Measurements from ENCODE around the gene NCKAP5.

NCKAP5 gene

GRCh38 chr2:133439565-133439920 lies 128.7 kb downstream of the NCKAP5 start:
- H3K27ac ChIP-seq (ENCODE audit: low read depth, low read length), result no peak overlapping the region
- no peaks in the 10 kb centered on the region for H3K36me3 ChIP-seq (ENCODE audit: insufficient read depth, low read length)
- no peaks in the 10 kb centered on the region for H3K79me2 ChIP-seq (ENCODE audit: control insufficient read depth, insufficient read depth, low read length, unreplicated experiment)
- no peak overlapping the region for H3K4me3 ChIP-seq (ENCODE audit: low read depth, low read length)
- H3K27me3 ChIP-seq (ENCODE audit: insufficient read depth, low read length), result no peaks in the 10 kb centered on the region
- H2AFZ ChIP-seq (ENCODE audit: low read length, unreplicated experiment), result no peak overlapping the region
- peaks cover 6% of the 10 kb centered on the region for H3K4me1 ChIP-seq (ENCODE audit: control insufficient read depth, insufficient read depth, low read length, unreplicated experiment)

DNA sequence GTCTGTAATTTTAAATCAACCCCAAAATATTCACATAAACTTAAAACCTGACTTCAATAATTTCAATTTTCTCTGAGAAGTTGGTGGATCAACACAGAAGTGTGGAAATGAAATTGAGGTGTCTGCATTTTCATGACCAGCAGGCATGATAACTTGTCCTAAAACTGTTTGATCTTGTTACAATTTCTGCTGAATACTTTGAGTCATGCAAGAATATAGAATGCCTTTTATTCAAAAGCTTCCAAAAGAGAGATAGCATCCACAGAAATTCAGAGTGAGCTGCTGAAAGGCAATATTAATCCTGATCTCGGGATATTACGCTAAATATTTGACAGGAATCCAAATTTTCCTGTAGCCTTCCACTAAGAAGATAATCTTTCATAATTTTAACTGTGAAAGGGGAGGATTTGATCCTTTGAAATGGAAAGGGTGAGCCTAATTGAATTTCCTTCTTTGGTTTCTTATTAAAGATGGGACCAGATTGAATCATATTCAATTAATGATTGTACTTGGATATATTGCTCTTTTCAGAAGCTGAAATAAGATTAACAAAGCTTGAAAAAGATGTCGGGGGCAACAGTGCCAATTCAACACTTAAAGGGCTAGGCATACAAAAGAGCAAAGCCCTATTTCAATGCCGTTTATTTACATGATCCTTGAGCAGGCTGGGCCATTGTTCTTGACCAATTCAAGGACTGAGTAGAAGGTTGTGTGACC lies 129.3 kb downstream of the NCKAP5 start:
- H3K27ac ChIP-seq (ENCODE audit: low read depth, low read length), result no peak overlapping the region
- no peaks in the 10 kb centered on the region for H3K79me2 ChIP-seq (ENCODE audit: control insufficient read depth, insufficient read depth, low read length, unreplicated experiment)
- H3K4me3 ChIP-seq (ENCODE audit: low read depth, low read length), result no peak overlapping the region
- no peaks in the 10 kb centered on the region for H3K27me3 ChIP-seq (ENCODE audit: insufficient read depth, low read length)
- H2AFZ ChIP-seq (ENCODE audit: low read length, unreplicated experiment), result no peak overlapping the region
- H3K4me1 ChIP-seq (ENCODE audit: control insufficient read depth, insufficient read depth, low read length, unreplicated experiment), result peaks cover 12% of the 10 kb centered on the region
- no peaks in the 10 kb centered on the region for H3K36me3 ChIP-seq (ENCODE audit: insufficient read depth, low read length)

- H3K4me1 ChIP-seq (ENCODE audit: control insufficient read depth, insufficient read depth, low read length, unreplicated experiment), result peaks cover 20% of the 10 kb centered on the region
- H3K4me3 ChIP-seq (ENCODE audit: low read depth, low read length), result no peak overlapping the region
- H3K27me3 ChIP-seq (ENCODE audit: insufficient read depth, low read length), result no peaks in the 10 kb centered on the region
- H3K27ac ChIP-seq (ENCODE audit: low read depth, low read length), result no peak overlapping the region
- no peak overlapping the region for H2AFZ ChIP-seq (ENCODE audit: low read length, unreplicated experiment)
- no peaks in the 10 kb centered on the region for H3K36me3 ChIP-seq (ENCODE audit: insufficient read depth, low read length)
- no peaks in the 10 kb centered on the region for H3K79me2 ChIP-seq (ENCODE audit: control insufficient read depth, insufficient read depth, low read length, unreplicated experiment)
Measured at GRCh38 chr2:133438026-133438425, 130.2 kb downstream of the NCKAP5 start.

GRCh38 chr2:133437492-133437891 lies 130.8 kb downstream of the NCKAP5 start:
- no peak overlapping the region for H3K27ac ChIP-seq (ENCODE audit: low read depth, low read length)
- no peak overlapping the region for H2AFZ ChIP-seq (ENCODE audit: low read length, unreplicated experiment)
- no peaks in the 10 kb centered on the region for H3K27me3 ChIP-seq (ENCODE audit: insufficient read depth, low read length)
- no peaks in the 10 kb centered on the region for H3K79me2 ChIP-seq (ENCODE audit: control insufficient read depth, insufficient read depth, low read length, unreplicated experiment)
- H3K4me3 ChIP-seq (ENCODE audit: low read depth, low read length), result no peak overlapping the region
- no peaks in the 10 kb centered on the region for H3K36me3 ChIP-seq (ENCODE audit: insufficient read depth, low read length)
- peaks cover 20% of the 10 kb centered on the region for H3K4me1 ChIP-seq (ENCODE audit: control insufficient read depth, insufficient read depth, low read length, unreplicated experiment)

DNA sequence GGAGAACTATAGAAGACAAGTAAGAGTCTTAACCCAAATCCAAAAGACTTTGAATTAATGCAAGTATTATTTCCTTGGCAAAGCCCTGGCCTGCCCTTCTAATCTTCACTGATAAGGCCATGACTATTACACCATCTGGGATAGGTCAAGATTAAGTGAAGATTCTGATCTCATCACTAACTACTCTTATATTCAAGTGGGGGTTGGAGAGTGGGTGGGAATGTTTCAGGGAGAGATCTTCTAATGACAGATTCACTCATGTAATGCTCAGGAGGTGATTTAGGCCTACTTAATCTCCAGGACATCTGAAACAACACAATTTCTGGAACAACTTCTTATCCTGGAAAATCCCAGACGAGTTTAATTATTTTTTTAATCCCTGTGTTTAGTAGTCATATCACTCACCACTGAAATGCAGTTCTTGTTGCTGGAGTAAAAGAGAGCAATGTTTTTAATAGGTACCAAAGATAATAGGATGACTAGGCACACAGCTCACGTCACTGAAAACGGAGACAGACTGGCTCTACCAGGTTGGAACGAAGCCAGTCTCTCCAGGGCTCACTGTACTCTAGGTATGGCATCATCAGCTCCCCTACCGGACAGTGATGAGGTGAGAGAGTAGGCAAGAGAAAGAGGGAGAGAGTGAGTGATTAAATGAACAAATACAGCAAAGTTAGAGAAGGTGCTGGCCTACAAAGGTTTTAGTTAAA lies 133.1 kb downstream of the NCKAP5 start:
- H3K4me1 ChIP-seq (ENCODE audit: control insufficient read depth, insufficient read depth, low read length, unreplicated experiment), result peaks cover 20% of the 10 kb centered on the region
- no peaks in the 10 kb centered on the region for H3K79me2 ChIP-seq (ENCODE audit: control insufficient read depth, insufficient read depth, low read length, unreplicated experiment)
- H2AFZ ChIP-seq (ENCODE audit: low read length, unreplicated experiment), result peak overlapping the region; percentile 40
- H3K4me3 ChIP-seq (ENCODE audit: low read depth, low read length), result no peak overlapping the region; the same call in 1 of the 2 replicates
- H3K36me3 ChIP-seq (ENCODE audit: insufficient read depth, low read length), result no peaks in the 10 kb centered on the region
- H3K27me3 ChIP-seq (ENCODE audit: insufficient read depth, low read length), result no peaks in the 10 kb centered on the region
- peak overlapping the region; percentile 61 for H3K27ac ChIP-seq (ENCODE audit: low read depth, low read length)

GRCh38 chr2:133433455-133434451 lies 134.5 kb downstream of the NCKAP5 start:
- Histone ChIP-seq H3K4me1 (ENCODE audit: control insufficient read depth, insufficient read depth, low read length, unreplicated experiment) (peaks cover 20% of the 10 kb centered on the region), H3K36me3 (ENCODE audit: insufficient read depth, low read length) (no peaks in the 10 kb centered on the region), H3K27ac (ENCODE audit: low read depth, low read length) (peak overlapping the region; percentile 61), H2AFZ (ENCODE audit: low read length, unreplicated experiment) (no peak overlapping the region), H3K4me3 (ENCODE audit: low read depth, low read length) (no peak overlapping the region), H3K79me2 (ENCODE audit: control insufficient read depth, insufficient read depth, low read length, unreplicated experiment) (no peaks in the 10 kb centered on the region), H3K27me3 (ENCODE audit: insufficient read depth, low read length) (no peaks in the 10 kb centered on the region)

DNA sequence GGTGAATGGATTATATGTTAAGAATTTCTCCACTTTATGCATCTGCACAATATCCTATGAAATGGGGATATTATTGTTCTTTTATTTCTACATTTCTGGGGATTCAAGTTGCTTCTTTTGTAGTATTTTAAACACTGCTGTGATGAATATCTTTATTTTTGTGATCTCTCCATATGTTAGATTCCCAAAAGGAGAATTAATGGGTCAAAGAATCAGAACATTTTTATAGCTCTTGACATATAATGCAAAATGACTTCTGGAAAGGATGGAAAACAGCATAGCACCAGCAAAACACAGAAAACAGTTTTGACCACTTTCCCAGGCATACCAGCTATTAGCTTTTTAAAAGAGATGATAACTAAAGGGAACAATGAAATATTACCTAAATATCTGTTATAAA lies 135.5 kb downstream of the NCKAP5 start:
- Histone ChIP-seq H3K27ac (ENCODE audit: low read depth, low read length) (no peak overlapping the region), H3K4me1 (ENCODE audit: control insufficient read depth, insufficient read depth, low read length, unreplicated experiment) (peaks cover 20% of the 10 kb centered on the region), H3K79me2 (ENCODE audit: control insufficient read depth, insufficient read depth, low read length, unreplicated experiment) (no peaks in the 10 kb centered on the region), H2AFZ (ENCODE audit: low read length, unreplicated experiment) (no peak overlapping the region), H3K4me3 (ENCODE audit: low read depth, low read length) (no peak overlapping the region), H3K27me3 (ENCODE audit: insufficient read depth, low read length) (no peaks in the 10 kb centered on the region), H3K36me3 (ENCODE audit: insufficient read depth, low read length) (no peaks in the 10 kb centered on the region)

- Histone ChIP-seq H3K36me3 (ENCODE audit: insufficient read depth, low read length) (no peaks in the 10 kb centered on the region), H3K4me1 (ENCODE audit: control insufficient read depth, insufficient read depth, low read length, unreplicated experiment) (peaks cover 20% of the 10 kb centered on the region), H3K79me2 (ENCODE audit: control insufficient read depth, insufficient read depth, low read length, unreplicated experiment) (no peaks in the 10 kb centered on the region), H3K27ac (ENCODE audit: low read depth, low read length) (no peak overlapping the region), H3K4me3 (ENCODE audit: low read depth, low read length) (no peak overlapping the region), H2AFZ (ENCODE audit: low read length, unreplicated experiment) (no peak overlapping the region), H3K27me3 (ENCODE audit: insufficient read depth, low read length) (no peaks in the 10 kb centered on the region)
Measured at GRCh38 chr2:133431289-133431688, 137.0 kb downstream of the NCKAP5 start.

GRCh38 chr2:133426791-133427190 lies 141.5 kb downstream of the NCKAP5 start:
- no peak overlapping the region for H3K27ac ChIP-seq (ENCODE audit: low read depth, low read length)

DNA sequence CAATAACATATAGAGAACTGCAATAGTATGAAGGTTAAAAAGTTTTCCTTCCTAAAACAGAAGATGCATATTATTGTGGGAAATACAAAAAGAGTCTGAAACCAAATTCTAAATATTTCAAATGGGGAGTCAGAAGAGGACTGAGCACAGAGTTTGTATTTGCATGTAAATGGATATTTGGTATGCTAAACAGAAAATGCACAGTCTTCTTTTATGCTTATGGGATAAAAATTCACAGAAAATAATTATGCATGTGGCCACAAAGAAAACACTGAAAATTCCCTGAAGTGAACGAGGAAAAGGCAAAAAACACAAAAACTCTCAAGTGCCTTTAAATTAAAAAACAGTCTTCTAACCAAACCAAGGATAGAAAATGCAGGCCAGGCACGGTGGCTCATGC lies 142.7 kb downstream of the NCKAP5 start:
- Histone ChIP-seq H3K27ac (ENCODE audit: low read depth, low read length) (no peak overlapping the region), H3K36me3 (ENCODE audit: insufficient read depth, low read length) (no peaks in the 10 kb centered on the region), H3K4me3 (ENCODE audit: low read depth, low read length) (no peak overlapping the region), H3K79me2 (ENCODE audit: control insufficient read depth, insufficient read depth, low read length, unreplicated experiment) (no peaks in the 10 kb centered on the region), H3K27me3 (ENCODE audit: insufficient read depth, low read length) (no peaks in the 10 kb centered on the region), H3K4me1 (ENCODE audit: control insufficient read depth, insufficient read depth, low read length, unreplicated experiment) (no peaks in the 10 kb centered on the region), H2AFZ (ENCODE audit: low read length, unreplicated experiment) (no peak overlapping the region)

More at GRCh38 chr2:133426791-133427190, 141.5 kb downstream of the NCKAP5 start:
- Histone ChIP-seq H3K4me1 (ENCODE audit: control insufficient read depth, insufficient read depth, low read length, unreplicated experiment) (no peaks in the 10 kb centered on the region), H3K4me3 (ENCODE audit: low read depth, low read length) (no peak overlapping the region), H3K27me3 (ENCODE audit: insufficient read depth, low read length) (no peaks in the 10 kb centered on the region), H2AFZ (ENCODE audit: low read length, unreplicated experiment) (no peak overlapping the region), H3K79me2 (ENCODE audit: control insufficient read depth, insufficient read depth, low read length, unreplicated experiment) (no peaks in the 10 kb centered on the region), H3K36me3 (ENCODE audit: insufficient read depth, low read length) (no peaks in the 10 kb centered on the region)

Data from ACC112 (cell line).